ENCODE results near the gene TTLL4.

The TTLL4 gene

GRCh38 chr2:218786133-218786532 is 75.5 kb downstream of the TTLL4 start:
- DNase-seq = no peak

GRCh38 chr2:218788529-218789255 is 78.1 kb downstream of the TTLL4 start:
- DNase-seq = no peak

GRCh38 chr2:218792433-218792832 is 81.8 kb downstream of the TTLL4 start:
- no peak for DNase-seq

- DNase-seq = no peak
These were observed 86.1 kb downstream of the TTLL4 start for GRCh38 chr2:218796691-218797090.

- no peak for DNase-seq
These were observed 88.3 kb downstream of the TTLL4 start for GRCh38 chr2:218798767-218799504.

GRCh38 chr2:218799990-218800389 is 89.4 kb downstream of the TTLL4 start:
- no peak for DNase-seq

- no peak for DNase-seq
These were observed 91.9 kb downstream of the TTLL4 start for GRCh38 chr2:218802386-218802994.

- DNase-seq = no peak
These were observed 94.2 kb downstream of the TTLL4 start for GRCh38 chr2:218804817-218805216.

Data from NCI-H1694 (cell line).